ENCODE results near the gene LANCL2.

DNA sequence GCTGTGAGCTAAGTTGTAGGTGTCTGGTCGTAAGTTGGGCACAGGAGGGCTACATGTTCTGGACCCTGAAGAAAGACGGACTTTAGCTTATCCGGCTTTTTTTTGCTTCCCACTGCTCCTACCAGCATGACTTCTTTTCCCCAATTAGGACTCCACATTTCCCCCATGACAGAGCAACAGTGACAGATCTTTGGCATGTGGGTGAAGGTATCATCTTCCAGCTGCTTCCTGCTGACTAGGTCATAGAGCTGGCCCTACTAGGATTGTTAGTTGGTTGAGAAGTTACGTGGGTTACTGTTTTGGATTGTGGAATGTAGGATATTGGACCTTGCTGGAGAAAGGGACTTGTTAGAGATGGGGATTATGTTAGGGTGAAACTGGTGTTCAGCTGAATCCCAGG is 21.4 kb downstream of the LANCL2 start:
- TF ChIP-seq POLR2A (IDR thresholded peaks at IDR 0.05) (no peak), POLR2AphosphoS5 (IDR thresholded peaks at IDR 0.05) (no peak)
- TF ChIP-seq, protein P1, sequence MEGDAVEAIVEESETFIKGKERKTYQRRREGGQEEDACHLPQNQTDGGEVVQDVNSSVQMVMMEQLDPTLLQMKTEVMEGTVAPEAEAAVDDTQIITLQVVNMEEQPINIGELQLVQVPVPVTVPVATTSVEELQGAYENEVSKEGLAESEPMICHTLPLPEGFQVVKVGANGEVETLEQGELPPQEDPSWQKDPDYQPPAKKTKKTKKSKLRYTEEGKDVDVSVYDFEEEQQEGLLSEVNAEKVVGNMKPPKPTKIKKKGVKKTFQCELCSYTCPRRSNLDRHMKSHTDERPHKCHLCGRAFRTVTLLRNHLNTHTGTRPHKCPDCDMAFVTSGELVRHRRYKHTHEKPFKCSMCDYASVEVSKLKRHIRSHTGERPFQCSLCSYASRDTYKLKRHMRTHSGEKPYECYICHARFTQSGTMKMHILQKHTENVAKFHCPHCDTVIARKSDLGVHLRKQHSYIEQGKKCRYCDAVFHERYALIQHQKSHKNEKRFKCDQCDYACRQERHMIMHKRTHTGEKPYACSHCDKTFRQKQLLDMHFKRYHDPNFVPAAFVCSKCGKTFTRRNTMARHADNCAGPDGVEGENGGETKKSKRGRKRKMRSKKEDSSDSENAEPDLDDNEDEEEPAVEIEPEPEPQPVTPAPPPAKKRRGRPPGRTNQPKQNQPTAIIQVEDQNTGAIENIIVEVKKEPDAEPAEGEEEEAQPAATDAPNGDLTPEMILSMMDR (IDR thresholded peaks at IDR 0.05) = no peak

Measured in transverse colon (tissue), 4 donors.